ENCODE data around the gene DOLK.

GRCh38 chr9:128895556-128895955 lies 51.8 kb downstream of the DOLK start:
- TF ChIP-seq POLR2A (IDR thresholded peaks at IDR 0.05; ENCODE audit: low read length) (no peak), GATA1 (IDR thresholded peaks at IDR 0.05; ENCODE audit: low read depth, low read length) (no peak)
